ENCODE measurements around the gene MAPK8IP1.

DNA sequence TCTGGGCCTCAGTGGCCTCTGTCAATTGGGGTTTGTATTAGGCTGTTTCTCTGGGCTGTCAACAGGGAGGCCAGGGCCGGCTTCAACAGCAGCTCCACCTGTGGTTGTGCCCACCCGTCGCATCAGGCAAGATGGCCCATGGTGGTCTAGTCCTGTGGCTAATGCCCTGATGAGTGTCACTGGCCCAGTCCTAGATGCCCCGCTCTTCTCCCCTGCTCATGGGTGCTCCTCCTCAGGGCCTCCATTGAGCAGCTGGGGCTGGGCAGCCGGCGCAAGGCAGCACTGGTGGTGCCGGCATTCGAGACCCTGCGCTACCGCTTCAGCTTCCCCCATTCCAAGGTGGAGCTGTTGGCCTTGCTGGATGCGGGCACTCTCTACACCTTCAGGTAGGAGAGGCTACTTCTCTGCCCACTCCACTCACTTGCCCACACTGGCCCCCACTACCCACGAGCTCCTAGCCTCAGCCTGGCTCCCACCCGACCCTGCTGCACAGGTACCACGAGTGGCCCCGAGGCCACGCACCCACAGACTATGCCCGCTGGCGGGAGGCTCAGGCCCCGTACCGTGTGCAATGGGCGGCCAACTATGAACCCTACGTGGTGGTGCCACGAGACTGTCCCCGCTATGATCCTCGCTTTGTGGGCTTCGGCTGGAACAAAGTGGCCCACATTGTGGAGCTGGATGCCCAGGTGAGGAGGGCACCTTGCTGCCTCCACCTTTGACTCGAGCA is 42.4 kb downstream of the MAPK8IP1 start:
- no peak for TF ChIP-seq POLR2AphosphoS5 (IDR thresholded peaks at IDR 0.05; ENCODE audit: low read depth, low read length)
- TF ChIP-seq, protein P1, sequence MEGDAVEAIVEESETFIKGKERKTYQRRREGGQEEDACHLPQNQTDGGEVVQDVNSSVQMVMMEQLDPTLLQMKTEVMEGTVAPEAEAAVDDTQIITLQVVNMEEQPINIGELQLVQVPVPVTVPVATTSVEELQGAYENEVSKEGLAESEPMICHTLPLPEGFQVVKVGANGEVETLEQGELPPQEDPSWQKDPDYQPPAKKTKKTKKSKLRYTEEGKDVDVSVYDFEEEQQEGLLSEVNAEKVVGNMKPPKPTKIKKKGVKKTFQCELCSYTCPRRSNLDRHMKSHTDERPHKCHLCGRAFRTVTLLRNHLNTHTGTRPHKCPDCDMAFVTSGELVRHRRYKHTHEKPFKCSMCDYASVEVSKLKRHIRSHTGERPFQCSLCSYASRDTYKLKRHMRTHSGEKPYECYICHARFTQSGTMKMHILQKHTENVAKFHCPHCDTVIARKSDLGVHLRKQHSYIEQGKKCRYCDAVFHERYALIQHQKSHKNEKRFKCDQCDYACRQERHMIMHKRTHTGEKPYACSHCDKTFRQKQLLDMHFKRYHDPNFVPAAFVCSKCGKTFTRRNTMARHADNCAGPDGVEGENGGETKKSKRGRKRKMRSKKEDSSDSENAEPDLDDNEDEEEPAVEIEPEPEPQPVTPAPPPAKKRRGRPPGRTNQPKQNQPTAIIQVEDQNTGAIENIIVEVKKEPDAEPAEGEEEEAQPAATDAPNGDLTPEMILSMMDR (IDR thresholded peaks at IDR 0.05) = no peak
- TF ChIP-seq, protein P2, sequence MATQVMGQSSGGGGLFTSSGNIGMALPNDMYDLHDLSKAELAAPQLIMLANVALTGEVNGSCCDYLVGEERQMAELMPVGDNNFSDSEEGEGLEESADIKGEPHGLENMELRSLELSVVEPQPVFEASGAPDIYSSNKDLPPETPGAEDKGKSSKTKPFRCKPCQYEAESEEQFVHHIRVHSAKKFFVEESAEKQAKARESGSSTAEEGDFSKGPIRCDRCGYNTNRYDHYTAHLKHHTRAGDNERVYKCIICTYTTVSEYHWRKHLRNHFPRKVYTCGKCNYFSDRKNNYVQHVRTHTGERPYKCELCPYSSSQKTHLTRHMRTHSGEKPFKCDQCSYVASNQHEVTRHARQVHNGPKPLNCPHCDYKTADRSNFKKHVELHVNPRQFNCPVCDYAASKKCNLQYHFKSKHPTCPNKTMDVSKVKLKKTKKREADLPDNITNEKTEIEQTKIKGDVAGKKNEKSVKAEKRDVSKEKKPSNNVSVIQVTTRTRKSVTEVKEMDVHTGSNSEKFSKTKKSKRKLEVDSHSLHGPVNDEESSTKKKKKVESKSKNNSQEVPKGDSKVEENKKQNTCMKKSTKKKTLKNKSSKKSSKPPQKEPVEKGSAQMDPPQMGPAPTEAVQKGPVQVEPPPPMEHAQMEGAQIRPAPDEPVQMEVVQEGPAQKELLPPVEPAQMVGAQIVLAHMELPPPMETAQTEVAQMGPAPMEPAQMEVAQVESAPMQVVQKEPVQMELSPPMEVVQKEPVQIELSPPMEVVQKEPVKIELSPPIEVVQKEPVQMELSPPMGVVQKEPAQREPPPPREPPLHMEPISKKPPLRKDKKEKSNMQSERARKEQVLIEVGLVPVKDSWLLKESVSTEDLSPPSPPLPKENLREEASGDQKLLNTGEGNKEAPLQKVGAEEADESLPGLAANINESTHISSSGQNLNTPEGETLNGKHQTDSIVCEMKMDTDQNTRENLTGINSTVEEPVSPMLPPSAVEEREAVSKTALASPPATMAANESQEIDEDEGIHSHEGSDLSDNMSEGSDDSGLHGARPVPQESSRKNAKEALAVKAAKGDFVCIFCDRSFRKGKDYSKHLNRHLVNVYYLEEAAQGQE (IDR thresholded peaks at IDR 0.05; ENCODE audit: insufficient read depth in 1 of 2, low read depth in 2 of 2, low read length in 1 of 2) = no peak
